ENCODE measurements around the gene PCDHGA9. TPM values are rescaled to one million over a fixed set of nuclear protein-coding genes. Genes with fewer than 3 reads are reported as not detected.

Gene PCDHGA9
- total and polyA plus RNA-seq, 10 of the 15 experiments (the other 5 are each of a cell fraction or from before 2014, with no cell fraction given) = 0.08 to 0.63 (median 0.29) TPM; not detected in 2

GRCh38 chr5:141440341-141440740 lies 37.8 kb downstream of the PCDHGA9 start:
- BruUV-seq (replicated peaks) = no TSS peak
- Histone ChIP-seq H3K9ac (ENCODE audit: control insufficient read depth, insufficient read depth, low read length) (no peak overlapping the region), H3K36me3 (ENCODE audit: control insufficient read depth in 2 of 2, insufficient read depth in 2 of 2, low read length in 1 of 2) (no peaks in the 10 kb centered on the region), H3K27me3 (replicated peaks in 1 of 2; ENCODE audit: control insufficient read depth in 2 of 2, insufficient read depth in 2 of 2, low read length in 1 of 2) (no peaks in the 10 kb centered on the region), H3K4me1 (ENCODE audit: control insufficient read depth, insufficient read depth, low read length) (no peaks in the 10 kb centered on the region), H2AFZ (ENCODE audit: control insufficient read depth, low read depth, low read length) (no peak overlapping the region), H3K4me3 (no peak overlapping the region), H4K20me1 (ENCODE audit: control insufficient read depth, insufficient read depth) (no peaks in the 10 kb centered on the region), H3K79me2 (ENCODE audit: control insufficient read depth, insufficient read depth, low read length) (no peaks in the 10 kb centered on the region), H3K27ac (ENCODE audit: control insufficient read depth, insufficient read depth) (no peak overlapping the region), H3K4me2 (ENCODE audit: control insufficient read depth, insufficient read depth) (no peak overlapping the region), H3K9me3 (replicated peaks; ENCODE audit: control insufficient read depth, insufficient read depth, low read length) (no peaks in the 10 kb centered on the region; the same call in 2 of the 3 replicates)
- intact Hi-C loops (cut with micrococcal nuclease; ENCODE audit: unreplicated experiment) (no loop called here), in situ Hi-C loops (cut with MboI) (no loop called here)
- ATAC-seq (no peak), FAIRE-seq (no peak), DNase-seq (ENCODE audit: low read depth, low spot score) (no peak)
- SMC1A ChIA-PET (ENCODE audit: uncharacterized antibody, unreplicated experiment) = no interaction called here
- RAD21 ChIA-PET (ENCODE audit: unreplicated experiment) = no interaction called here
- WGBS (ENCODE audit: insufficient coverage, insufficient replicate concordance, low lambda C conversion rate, missing lambda C conversion rate) = 86% methylated on average over 9 of the region's 9 CpGs
- CTCF ChIA-PET = interaction anchor here (3.0 kb wide), 1 partner anchor 10 kb away, joined by 13 read pairs; the partner anchor contains the start of gene PCDHGA12
- TF ChIP-seq BCL11A (IDR thresholded peaks at IDR 0.05; ENCODE audit: low read depth, low read length) (no peak), MTA3 (IDR thresholded peaks at IDR 0.05; ENCODE audit: borderline replicate concordance, low read length) (no peak), ZNF24 (IDR thresholded peaks at IDR 0.05) (no peak), HDGF (IDR thresholded peaks at IDR 0.05) (no peak)
- POLR2A ChIA-PET = no interaction called here

- Histone ChIP-seq H3K4me2 (ENCODE audit: control insufficient read depth, insufficient read depth) (no peak overlapping the region), H3K36me3 (ENCODE audit: control insufficient read depth in 2 of 2, insufficient read depth in 2 of 2, low read length in 1 of 2) (no peaks in the 10 kb centered on the region), H2AFZ (ENCODE audit: control insufficient read depth, low read depth, low read length) (no peak overlapping the region), H3K9me3 (replicated peaks; ENCODE audit: control insufficient read depth, insufficient read depth, low read length) (no peaks in the 10 kb centered on the region; the same call in 2 of the 3 replicates), H3K4me1 (ENCODE audit: control insufficient read depth, insufficient read depth, low read length) (no peaks in the 10 kb centered on the region), H4K20me1 (ENCODE audit: control insufficient read depth, insufficient read depth) (no peaks in the 10 kb centered on the region), H3K27ac (ENCODE audit: control insufficient read depth, insufficient read depth) (no peak overlapping the region), H3K4me3 (no peak overlapping the region), H3K27me3 (replicated peaks in 1 of 2; ENCODE audit: control insufficient read depth in 2 of 2, insufficient read depth in 2 of 2, low read length in 1 of 2) (no peaks in the 10 kb centered on the region), H3K9ac (ENCODE audit: control insufficient read depth, insufficient read depth, low read length) (no peak overlapping the region), H3K79me2 (ENCODE audit: control insufficient read depth, insufficient read depth, low read length) (no peaks in the 10 kb centered on the region)
- in situ Hi-C loops (cut with MboI) (no loop called here), intact Hi-C loops (cut with micrococcal nuclease; ENCODE audit: unreplicated experiment) (no loop called here)
- FAIRE-seq (no peak), DNase-seq (ENCODE audit: low read depth, low spot score) (no peak), ATAC-seq (no peak)
- ChIA-PET RAD21 (ENCODE audit: unreplicated experiment) (no interaction called here), POLR2A (no interaction called here), CTCF (interaction anchor here (1.0 to 2.2 kb wide), 2 partner anchors 21 to 34 kb away, joined by 3 to 8 read pairs; partner anchors contain the start of genes PCDHGA11 and PCDHGC3), SMC1A (ENCODE audit: uncharacterized antibody, unreplicated experiment) (no interaction called here)
- TF ChIP-seq SRF (IDR thresholded peaks at IDR 0.05; ENCODE audit: low read depth in 2 of 2, low read length in 2 of 2) (no peak), POLR2AphosphoS5 (IDR thresholded peaks at IDR 0.05; ENCODE audit: low read length) (no peak), FOS (IDR thresholded peaks at IDR 0.05; ENCODE audit: borderline replicate concordance, extremely low read depth, insufficient read length) (no peak)
- WGBS (ENCODE audit: insufficient coverage, insufficient replicate concordance, low lambda C conversion rate, missing lambda C conversion rate) = 96% methylated on average over 48 of the region's 50 CpGs
- BruUV-seq (replicated peaks) = no TSS peak
These were observed 39.1 kb downstream of the PCDHGA9 start for GRCh38 chr5:141441571-141442170.

Other genes starting within 250 kb of the PCDHGA9 start
Only the 7 nearest of the 37 such genes appear.
- 0.05 and 0.06 TPM in 2 replicates for gene PCDHGB4, start 15.1 kb upstream of the PCDHGA9 start, total RNA-seq (2014; rRNA removed)
- 0.04 and 0.09 TPM in 2 replicates for gene PCDHGB4, start 15.1 kb upstream of the PCDHGA9 start, total RNA-seq (2014; rRNA removed; fragmentation: Illumina TruSeq; extraction: Trizol)
- 0.08 TPM in 1 of 2 replicates, not detected in the other for gene PCDHGB4, start 15.1 kb upstream of the PCDHGA9 start, total RNA-seq (2021)
- gene PCDHGB4, start 15.1 kb upstream of the PCDHGA9 start, polyA plus RNA-seq (2011; rRNA removed) = 0.20 and 0.23 TPM in 2 replicates
- gene PCDHGB4, start 15.1 kb upstream of the PCDHGA9 start, polyA plus RNA-seq (2014; fragmentation: Illumina TruSeq; extraction: Trizol) = 0.03 TPM in 1 of 2 replicates, not detected in the other
- under 1 TPM in 1 of 2 experiments, not detected in 1; 0.02 TPM for gene PCDHGB4, start 15.1 kb upstream of the PCDHGA9 start, polyA plus RNA-seq (2014; fragmentation: Nextera tagmentation; extraction: Ambion mirVana)
- gene PCDHGB4, start 15.1 kb upstream of the PCDHGA9 start, polyA plus RNA-seq (2014; rRNA removed) = 0.03 and 0.04 TPM in 2 replicates
- not detected for gene PCDHGB4, start 15.1 kb upstream of the PCDHGA9 start, polyA plus RNA-seq (2016; fragmentation: Nextera tagmentation; extraction: Ambion mirVana)
- gene PCDHGA8, start 10.1 kb upstream of the PCDHGA9 start, total RNA-seq (2014; rRNA removed) = not detected in 2 replicates
- 0.04 and 0.05 TPM in 2 replicates for gene PCDHGA8, start 10.1 kb upstream of the PCDHGA9 start, total RNA-seq (2014; rRNA removed; fragmentation: Illumina TruSeq; extraction: Trizol)
- gene PCDHGA8, start 10.1 kb upstream of the PCDHGA9 start, total RNA-seq (2021) = not detected in 2 replicates
- gene PCDHGA8, start 10.1 kb upstream of the PCDHGA9 start, polyA plus RNA-seq (2011; rRNA removed) = 0.01 TPM in 2 replicates
- 0.05 TPM in 1 of 2 replicates, not detected in the other for gene PCDHGA8, start 10.1 kb upstream of the PCDHGA9 start, polyA plus RNA-seq (2014; fragmentation: Illumina TruSeq; extraction: Trizol)
- gene PCDHGA8, start 10.1 kb upstream of the PCDHGA9 start, polyA plus RNA-seq (2014; fragmentation: Nextera tagmentation; extraction: Ambion mirVana) = not detected
- gene PCDHGA8, start 10.1 kb upstream of the PCDHGA9 start, polyA plus RNA-seq (2014; rRNA removed) = 0.05 TPM in 1 of 2 replicates, not detected in the other
- gene PCDHGA8, start 10.1 kb upstream of the PCDHGA9 start, polyA plus RNA-seq (2016; fragmentation: Nextera tagmentation; extraction: Ambion mirVana) = not detected
- 1.4 and 1.9 TPM in 2 replicates for gene PCDHGB5, start 4.8 kb upstream of the PCDHGA9 start, total RNA-seq (2014; rRNA removed)
- 1.3 TPM in 2 replicates for gene PCDHGB5, start 4.8 kb upstream of the PCDHGA9 start, total RNA-seq (2014; rRNA removed; fragmentation: Illumina TruSeq; extraction: Trizol)
- gene PCDHGB5, start 4.8 kb upstream of the PCDHGA9 start, total RNA-seq (2021) = 1.8 and 2.3 TPM in 2 replicates
- gene PCDHGB5, start 4.8 kb upstream of the PCDHGA9 start, polyA plus RNA-seq (2011; rRNA removed) = 0.07 TPM in 1 of 2 replicates, not detected in the other
- gene PCDHGB5, start 4.8 kb upstream of the PCDHGA9 start, polyA plus RNA-seq (2014; fragmentation: Illumina TruSeq; extraction: Trizol) = 1.1 TPM in 2 replicates
- under 1 TPM in 1 of 2 experiments, not detected in 1; 0.02 TPM for gene PCDHGB5, start 4.8 kb upstream of the PCDHGA9 start, polyA plus RNA-seq (2014; fragmentation: Nextera tagmentation; extraction: Ambion mirVana)
- gene PCDHGB5, start 4.8 kb upstream of the PCDHGA9 start, polyA plus RNA-seq (2014; rRNA removed) = 0.95 TPM in 2 replicates
- gene PCDHGB5, start 4.8 kb upstream of the PCDHGA9 start, polyA plus RNA-seq (2016; fragmentation: Nextera tagmentation; extraction: Ambion mirVana) = 1 to 10 TPM; 1.4 to 2.3 TPM
- 0.34 and 0.49 TPM in 2 replicates for gene PCDHGB6, start 5.2 kb downstream of the PCDHGA9 start, total RNA-seq (2014; rRNA removed)
- 0.51 and 0.54 TPM in 2 replicates for gene PCDHGB6, start 5.2 kb downstream of the PCDHGA9 start, total RNA-seq (2014; rRNA removed; fragmentation: Illumina TruSeq; extraction: Trizol)
- 0.80 and 1.0 TPM in 2 replicates for gene PCDHGB6, start 5.2 kb downstream of the PCDHGA9 start, total RNA-seq (2021)
- gene PCDHGB6, start 5.2 kb downstream of the PCDHGA9 start, polyA plus RNA-seq (2011; rRNA removed) = 0.07 and 0.10 TPM in 2 replicates
- 0.34 and 0.54 TPM in 2 replicates for gene PCDHGB6, start 5.2 kb downstream of the PCDHGA9 start, polyA plus RNA-seq (2014; fragmentation: Illumina TruSeq; extraction: Trizol)
- gene PCDHGB6, start 5.2 kb downstream of the PCDHGA9 start, polyA plus RNA-seq (2014; fragmentation: Nextera tagmentation; extraction: Ambion mirVana) = under 1 TPM; 0.07 to 0.10 TPM
- 0.28 and 0.60 TPM in 2 replicates for gene PCDHGB6, start 5.2 kb downstream of the PCDHGA9 start, polyA plus RNA-seq (2014; rRNA removed)
- under 1 TPM; 0.28 TPM for gene PCDHGB6, start 5.2 kb downstream of the PCDHGA9 start, polyA plus RNA-seq (2016; fragmentation: Nextera tagmentation; extraction: Ambion mirVana)
- gene PCDHGA10, start 10.2 kb downstream of the PCDHGA9 start, total RNA-seq (2014; rRNA removed) = 1.6 and 2.2 TPM in 2 replicates
- gene PCDHGA10, start 10.2 kb downstream of the PCDHGA9 start, total RNA-seq (2014; rRNA removed; fragmentation: Illumina TruSeq; extraction: Trizol) = 1.5 and 1.6 TPM in 2 replicates
- gene PCDHGA10, start 10.2 kb downstream of the PCDHGA9 start, total RNA-seq (2021) = 1.8 and 1.9 TPM in 2 replicates
- 0.26 and 0.39 TPM in 2 replicates for gene PCDHGA10, start 10.2 kb downstream of the PCDHGA9 start, polyA plus RNA-seq (2011; rRNA removed)
- 0.84 and 1.4 TPM in 2 replicates for gene PCDHGA10, start 10.2 kb downstream of the PCDHGA9 start, polyA plus RNA-seq (2014; fragmentation: Illumina TruSeq; extraction: Trizol)
- gene PCDHGA10, start 10.2 kb downstream of the PCDHGA9 start, polyA plus RNA-seq (2014; fragmentation: Nextera tagmentation; extraction: Ambion mirVana) = under 1 TPM; 0.58 to 0.68 TPM
- 0.77 and 0.94 TPM in 2 replicates for gene PCDHGA10, start 10.2 kb downstream of the PCDHGA9 start, polyA plus RNA-seq (2014; rRNA removed)
- gene PCDHGA10, start 10.2 kb downstream of the PCDHGA9 start, polyA plus RNA-seq (2016; fragmentation: Nextera tagmentation; extraction: Ambion mirVana) = 1 to 10 TPM; 1.4 to 1.5 TPM
- 0.49 and 0.68 TPM in 2 replicates for gene PCDHGB7, start 14.9 kb downstream of the PCDHGA9 start, total RNA-seq (2014; rRNA removed)
- 0.72 and 0.74 TPM in 2 replicates for gene PCDHGB7, start 14.9 kb downstream of the PCDHGA9 start, total RNA-seq (2014; rRNA removed; fragmentation: Illumina TruSeq; extraction: Trizol)
- 1.3 and 1.5 TPM in 2 replicates for gene PCDHGB7, start 14.9 kb downstream of the PCDHGA9 start, total RNA-seq (2021)
- 0.20 and 0.27 TPM in 2 replicates for gene PCDHGB7, start 14.9 kb downstream of the PCDHGA9 start, polyA plus RNA-seq (2011; rRNA removed)
- 0.38 and 0.40 TPM in 2 replicates for gene PCDHGB7, start 14.9 kb downstream of the PCDHGA9 start, polyA plus RNA-seq (2014; fragmentation: Illumina TruSeq; extraction: Trizol)
- gene PCDHGB7, start 14.9 kb downstream of the PCDHGA9 start, polyA plus RNA-seq (2014; fragmentation: Nextera tagmentation; extraction: Ambion mirVana) = not detected
- gene PCDHGB7, start 14.9 kb downstream of the PCDHGA9 start, polyA plus RNA-seq (2014; rRNA removed) = 0.32 and 0.41 TPM in 2 replicates
- gene PCDHGB7, start 14.9 kb downstream of the PCDHGA9 start, polyA plus RNA-seq (2016; fragmentation: Nextera tagmentation; extraction: Ambion mirVana) = under 1 TPM; 0.35 to 0.74 TPM
- gene PCDHGA11, start 18.3 kb downstream of the PCDHGA9 start, total RNA-seq (2014; rRNA removed) = 1.9 and 2.9 TPM in 2 replicates
- 2.1 and 2.2 TPM in 2 replicates for gene PCDHGA11, start 18.3 kb downstream of the PCDHGA9 start, total RNA-seq (2014; rRNA removed; fragmentation: Illumina TruSeq; extraction: Trizol)
- 3.4 TPM in 2 replicates for gene PCDHGA11, start 18.3 kb downstream of the PCDHGA9 start, total RNA-seq (2021)
- 0.45 and 0.79 TPM in 2 replicates for gene PCDHGA11, start 18.3 kb downstream of the PCDHGA9 start, polyA plus RNA-seq (2011; rRNA removed)
- 2.6 and 2.7 TPM in 2 replicates for gene PCDHGA11, start 18.3 kb downstream of the PCDHGA9 start, polyA plus RNA-seq (2014; fragmentation: Illumina TruSeq; extraction: Trizol)
- under 1 TPM; 0.21 to 0.31 TPM for gene PCDHGA11, start 18.3 kb downstream of the PCDHGA9 start, polyA plus RNA-seq (2014; fragmentation: Nextera tagmentation; extraction: Ambion mirVana)
- gene PCDHGA11, start 18.3 kb downstream of the PCDHGA9 start, polyA plus RNA-seq (2014; rRNA removed) = 2.1 TPM in 2 replicates
- gene PCDHGA11, start 18.3 kb downstream of the PCDHGA9 start, polyA plus RNA-seq (2016; fragmentation: Nextera tagmentation; extraction: Ambion mirVana) = 1 to 10 TPM; 1.9 to 2.7 TPM

Data from GM12878 (cell line).